ENCODE measurements around the gene TMCO2. TPM values are rescaled to one million over a fixed set of nuclear protein-coding genes. Genes with fewer than 3 reads are reported as not detected.
"Not testable (repeated sequence)": the region's sequence is repeated elsewhere in the genome, so short reads cannot be mapped to it uniquely, and the experiment has no call there.

The TMCO2 gene
- total RNA-seq: not detected
- polyA plus RNA-seq: not detected

DNA sequence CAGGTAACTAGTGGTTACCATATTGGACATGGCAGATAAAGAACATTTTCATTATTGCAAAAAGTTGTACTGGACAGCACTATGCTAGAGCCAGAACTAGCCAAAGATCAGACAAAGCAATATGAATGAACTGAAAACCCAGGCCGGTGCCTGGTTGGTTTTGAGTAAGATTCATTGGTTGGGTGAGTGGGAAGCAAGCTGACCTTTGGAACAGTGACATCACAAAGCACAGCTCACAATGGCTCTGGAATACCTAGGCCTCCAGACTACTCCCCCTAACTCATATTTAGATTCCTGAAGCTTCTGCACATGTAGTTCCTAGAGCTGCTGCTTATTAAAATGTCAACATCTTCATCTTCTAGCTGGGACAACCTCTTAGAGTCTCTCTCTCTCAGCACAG is at the start of gene TMCO2:
Gene TMCO2 (plus strand): TSS at position 283 of the 400 bp plus-strand sequence. CDS start 57 bp downstream, at position 340.
- H3K27ac ChIP-seq (ENCODE audit: low read depth): no peak within 1 kb of the TSS
- 86% methylated on average over 1 of the region's 1 CpG for WGBS
- H3K4me1 ChIP-seq (ENCODE audit: insufficient read depth): no peaks in the 10 kb centered on the region
- no peaks in the 10 kb centered on the region for H3K36me3 ChIP-seq (ENCODE audit: insufficient read depth)
- no peak for DNase-seq (ENCODE audit: extremely low spot score)
- H3K4me3 ChIP-seq (ENCODE audit: low read depth, low read length): no peak within 1 kb of the TSS

DNA sequence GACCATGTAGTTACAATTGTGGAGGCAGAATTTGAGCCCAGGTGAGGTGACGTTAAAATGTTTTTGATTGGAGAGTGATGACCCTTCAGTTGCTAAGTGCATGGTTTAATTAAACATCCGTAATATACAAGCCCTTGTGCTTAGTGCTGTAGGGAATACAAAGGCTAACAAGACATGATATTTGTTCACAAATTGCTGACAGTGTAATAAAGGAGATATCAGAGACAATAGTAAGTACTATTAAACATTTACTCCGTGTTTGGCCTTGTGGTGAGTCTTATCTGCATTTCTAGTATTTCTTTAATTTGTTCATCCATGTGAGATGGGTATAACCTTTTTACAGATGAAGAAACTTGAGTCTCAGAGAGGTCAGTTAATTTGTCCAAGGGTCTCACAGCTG is 48.6 kb upstream of the TMCO2 start:
- 90% methylated on average over 3 of the region's 3 CpGs for WGBS
- H3K36me3 ChIP-seq (ENCODE audit: insufficient read depth): no peaks in the 10 kb centered on the region
- DNase-seq (ENCODE audit: extremely low spot score): no peak
- no peak overlapping the region for H3K27ac ChIP-seq (ENCODE audit: low read depth)
- no peak overlapping the region for H3K4me3 ChIP-seq (ENCODE audit: low read depth, low read length)
- no peaks in the 10 kb centered on the region for H3K4me1 ChIP-seq (ENCODE audit: insufficient read depth)

DNA sequence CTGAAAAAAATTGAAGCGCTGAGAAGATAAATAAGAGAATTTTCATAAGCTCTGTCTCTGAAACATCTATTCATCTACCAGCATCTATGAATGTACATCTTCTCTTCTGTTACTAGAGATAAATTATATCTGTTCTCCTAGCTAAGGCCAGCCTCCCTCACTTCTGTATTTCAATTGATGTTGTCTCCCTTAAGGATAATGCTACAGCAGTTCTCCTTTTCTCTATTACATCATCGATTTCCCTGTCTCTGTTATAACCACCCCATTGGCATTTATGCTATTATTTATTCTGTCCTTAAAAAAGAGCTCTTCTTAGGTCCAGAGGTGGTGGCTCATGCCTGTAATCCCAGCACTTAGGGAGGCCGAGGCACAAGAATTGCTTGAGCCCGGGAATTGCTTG is 42.9 kb upstream of the TMCO2 start:
- H3K4me3 ChIP-seq (ENCODE audit: low read depth, low read length): no peak overlapping the region
- no peaks in the 10 kb centered on the region for H3K4me1 ChIP-seq (ENCODE audit: insufficient read depth)
- peaks cover 4% of the 10 kb centered on the region for H3K36me3 ChIP-seq (ENCODE audit: insufficient read depth)
- DNase-seq (ENCODE audit: extremely low spot score): no peak
- no peak overlapping the region for H3K27ac ChIP-seq (ENCODE audit: low read depth)
- WGBS: 96% methylated on average over 4 of the region's 4 CpGs

DNA sequence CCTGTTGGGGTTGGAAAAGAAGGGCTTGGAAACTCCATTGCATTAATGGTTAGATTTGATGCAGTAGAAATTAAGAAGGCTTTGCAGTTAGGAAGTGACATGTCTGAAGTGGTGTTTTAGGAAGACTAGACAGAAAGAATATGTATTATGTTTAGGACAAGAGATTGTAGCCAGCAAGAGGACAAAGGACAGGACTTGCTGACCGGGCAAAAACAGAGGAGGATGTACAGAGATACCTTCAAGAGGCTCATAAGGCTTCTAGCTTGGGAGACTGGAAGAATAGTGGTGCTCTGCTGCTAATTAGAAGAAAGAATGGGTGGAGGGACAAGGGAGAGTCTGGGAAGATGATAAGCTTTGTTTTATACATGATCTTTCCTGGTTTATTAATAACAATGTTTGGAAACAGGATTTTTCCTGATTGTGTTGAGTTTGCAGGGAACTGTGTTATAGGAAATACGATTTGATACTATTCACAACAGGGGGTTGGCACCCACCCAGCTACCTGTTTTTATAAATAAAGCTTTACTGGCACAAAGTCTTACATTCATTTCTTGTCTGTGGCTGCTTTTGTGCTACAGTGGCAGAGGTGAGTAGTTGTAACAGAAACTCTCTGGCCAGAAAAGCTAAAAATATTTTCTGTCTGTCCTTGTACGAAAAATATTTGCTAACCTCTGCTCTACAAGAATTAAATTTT is 37.1 kb upstream of the TMCO2 start:
- 87% methylated on average over 3 of the region's 3 CpGs for WGBS
- Histone ChIP-seq H3K4me3 (ENCODE audit: low read depth, low read length) (no peak overlapping the region), H3K4me1 (ENCODE audit: insufficient read depth) (no peaks in the 10 kb centered on the region), H3K27ac (ENCODE audit: low read depth) (no peak overlapping the region), H3K36me3 (ENCODE audit: insufficient read depth) (no peaks in the 10 kb centered on the region)
- DNase-seq (ENCODE audit: extremely low spot score): no peak

DNA sequence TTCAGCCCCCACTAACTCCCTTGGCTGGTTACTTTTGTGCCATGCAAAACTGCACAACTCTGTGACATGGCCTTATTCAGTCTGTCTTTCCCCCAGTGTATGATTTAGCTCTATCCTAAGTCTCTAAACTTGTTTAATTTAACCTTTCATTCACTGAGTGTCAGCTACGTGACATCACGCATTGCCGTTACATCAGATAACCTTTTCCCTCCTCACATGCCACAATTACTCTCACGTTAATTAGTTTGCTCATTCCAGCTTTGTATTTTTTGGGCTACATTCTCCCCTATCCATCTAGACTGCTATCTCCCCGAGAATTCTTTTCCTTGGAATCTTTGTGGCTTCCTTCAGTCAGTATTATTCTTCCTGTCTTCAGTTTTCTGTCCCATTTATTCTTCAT is 29.4 kb upstream of the TMCO2 start:
- no peak for DNase-seq (ENCODE audit: extremely low spot score)
- Histone ChIP-seq H3K36me3 (ENCODE audit: insufficient read depth) (no peaks in the 10 kb centered on the region), H3K4me1 (ENCODE audit: insufficient read depth) (no peaks in the 10 kb centered on the region), H3K27ac (ENCODE audit: low read depth) (no peak overlapping the region), H3K4me3 (ENCODE audit: low read depth, low read length) (no peak overlapping the region)
- WGBS: 94% methylated on average over 5 of the region's 5 CpGs

DNA sequence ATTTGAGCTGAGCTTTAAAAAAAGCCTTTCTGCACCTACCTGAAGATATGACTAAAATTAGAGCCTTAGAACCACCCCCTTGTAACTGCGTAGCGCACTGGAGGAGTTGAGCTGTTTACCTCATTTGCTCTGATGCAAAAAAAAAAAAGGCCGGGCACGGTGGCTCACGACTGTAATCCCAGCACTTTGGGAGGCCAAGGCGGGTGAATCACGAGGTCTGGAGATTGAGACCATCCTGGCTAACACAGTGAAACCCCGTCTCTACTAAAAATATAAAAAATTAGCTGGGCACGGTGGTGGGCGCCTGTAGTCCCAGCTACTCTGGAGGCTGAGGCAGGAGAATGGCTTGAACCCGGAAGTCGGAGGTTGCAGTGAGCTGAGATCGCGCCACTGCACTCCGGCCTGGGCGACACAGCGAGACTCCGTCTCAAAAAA is 26.2 kb upstream of the TMCO2 start:
- not testable (repeated sequence) for DNase-seq (ENCODE audit: extremely low spot score)
- 95% methylated on average over 18 of the region's 18 CpGs for WGBS

DNA sequence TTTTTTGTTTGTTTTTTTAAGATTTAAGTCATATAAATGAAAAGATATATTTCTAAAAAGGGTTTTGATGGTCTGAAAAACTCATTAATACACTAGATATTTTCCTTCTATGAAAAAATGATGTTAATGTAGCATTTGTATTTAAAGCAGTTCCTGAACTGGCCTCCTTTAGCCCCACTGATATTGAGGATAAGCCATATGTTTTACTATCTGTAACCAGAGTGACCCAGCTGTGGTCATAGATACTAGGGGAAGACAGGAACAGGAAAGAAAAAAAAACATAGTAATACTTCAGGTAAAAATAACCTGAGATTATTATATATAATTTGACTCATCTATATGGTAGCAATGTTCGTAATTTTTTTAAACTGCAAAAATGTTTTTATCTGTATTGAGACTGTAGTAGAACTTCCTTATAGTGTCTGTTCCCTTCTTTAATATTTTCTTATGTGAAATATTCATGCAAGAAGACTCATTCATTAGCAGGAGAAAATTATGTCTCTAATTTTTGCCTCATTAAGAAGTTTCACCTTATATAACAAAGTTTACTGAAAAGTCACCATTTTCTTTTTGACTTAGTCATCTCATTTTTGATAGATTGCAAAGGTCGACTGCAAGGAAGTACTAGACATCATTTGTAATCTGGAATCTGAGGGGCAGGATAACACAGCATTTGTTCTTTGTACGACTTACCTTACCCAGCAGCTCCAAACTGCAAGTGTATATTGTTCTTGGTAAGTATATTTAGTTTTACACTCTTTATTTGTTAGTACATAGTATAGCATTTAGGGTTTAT is 25.6 kb upstream of the TMCO2 start:
- Histone ChIP-seq H3K4me1 (ENCODE audit: insufficient read depth) (no peaks in the 10 kb centered on the region), H3K4me3 (ENCODE audit: low read depth, low read length) (no peak overlapping the region), H3K27ac (ENCODE audit: low read depth) (no peak overlapping the region), H3K36me3 (ENCODE audit: insufficient read depth) (no peaks in the 10 kb centered on the region)
- no peak for DNase-seq (ENCODE audit: extremely low spot score)
- WGBS: 84% methylated on average over 3 of the region's 3 CpGs

More for the DNA sequence above, 26.2 kb upstream of the TMCO2 start:
- not testable (repeated sequence) for H3K27ac ChIP-seq (ENCODE audit: low read depth); H3K4me3 ChIP-seq (ENCODE audit: low read depth, low read length); H3K36me3 ChIP-seq (ENCODE audit: insufficient read depth); H3K4me1 ChIP-seq (ENCODE audit: insufficient read depth)

DNA sequence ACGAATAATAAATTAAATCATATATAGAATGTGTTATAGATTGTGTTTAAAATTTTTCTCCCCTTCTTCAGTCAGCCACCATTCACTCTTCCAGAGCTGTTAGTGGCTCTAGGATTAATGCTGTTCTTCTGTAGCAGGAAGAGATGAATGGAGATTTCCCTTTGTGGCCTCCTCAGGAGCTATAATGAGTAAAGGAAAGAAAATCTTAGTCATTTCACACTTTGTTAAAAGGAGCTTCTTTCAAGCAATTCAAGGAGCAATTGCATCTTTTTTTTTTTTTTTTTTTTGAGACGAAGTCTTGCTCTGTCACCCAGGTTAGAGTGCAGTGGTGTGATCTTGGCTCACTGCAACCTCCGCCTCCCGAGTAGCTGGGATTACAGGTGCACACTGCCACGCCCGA is 23.7 kb upstream of the TMCO2 start:
- DNase-seq (ENCODE audit: extremely low spot score): no peak
- Histone ChIP-seq H3K36me3 (ENCODE audit: insufficient read depth) (no peaks in the 10 kb centered on the region), H3K4me1 (ENCODE audit: insufficient read depth) (no peaks in the 10 kb centered on the region), H3K27ac (ENCODE audit: low read depth) (no peak overlapping the region), H3K4me3 (ENCODE audit: low read depth, low read length) (no peak overlapping the region)
- WGBS: 91% methylated on average over 6 of the region's 6 CpGs

DNA sequence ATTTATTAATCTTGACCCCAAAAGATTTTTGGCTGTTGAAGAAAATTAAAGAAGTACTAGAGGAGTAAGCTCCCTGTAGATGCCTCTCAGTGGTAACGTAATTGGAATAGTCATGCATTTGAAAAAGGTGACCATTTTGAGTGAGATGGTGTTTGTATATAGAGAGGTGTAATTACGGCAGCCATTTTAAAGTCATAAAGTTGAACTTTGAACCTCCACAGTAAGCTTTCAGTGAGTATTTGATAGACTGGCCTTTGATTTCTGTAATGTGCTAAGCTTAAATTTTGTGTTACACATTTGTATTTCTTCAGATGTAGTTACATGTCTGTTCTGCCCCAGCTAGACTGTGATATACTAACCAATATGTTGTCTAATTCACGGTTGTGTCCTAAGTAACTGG is 21.5 kb upstream of the TMCO2 start:
- 79% methylated on average over 3 of the region's 3 CpGs for WGBS
- Histone ChIP-seq H3K4me1 (ENCODE audit: insufficient read depth) (no peaks in the 10 kb centered on the region), H3K27ac (ENCODE audit: low read depth) (no peak overlapping the region), H3K36me3 (ENCODE audit: insufficient read depth) (peaks cover 3% of the 10 kb centered on the region), H3K4me3 (ENCODE audit: low read depth, low read length) (no peak overlapping the region)
- DNase-seq (ENCODE audit: extremely low spot score): no peak

DNA sequence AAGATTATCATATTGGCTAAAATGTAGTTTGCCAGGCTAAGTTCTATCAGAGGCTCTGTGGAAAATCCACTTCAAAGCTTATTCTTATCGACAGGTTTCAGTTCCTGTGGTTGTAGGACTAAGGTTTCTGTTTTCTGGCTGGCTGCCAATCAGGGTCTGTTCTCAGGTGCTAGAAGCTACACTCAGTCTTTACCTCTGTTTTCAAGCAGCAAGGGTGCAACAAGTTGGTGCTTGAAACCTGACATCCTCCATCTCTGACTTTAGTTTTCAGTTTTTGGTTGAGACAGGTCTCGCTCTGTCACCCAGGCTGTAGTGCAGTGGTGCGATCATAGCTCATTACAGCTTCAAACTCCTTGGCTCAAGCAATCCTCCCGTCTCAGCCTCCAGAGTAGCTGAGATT is 15.3 kb upstream of the TMCO2 start:
- 93% methylated on average over 4 of the region's 4 CpGs for WGBS
- H3K27ac ChIP-seq (ENCODE audit: low read depth): no peak overlapping the region
- peaks cover 5% of the 10 kb centered on the region for H3K36me3 ChIP-seq (ENCODE audit: insufficient read depth)
- H3K4me3 ChIP-seq (ENCODE audit: low read depth, low read length): no peak overlapping the region
- no peaks in the 10 kb centered on the region for H3K4me1 ChIP-seq (ENCODE audit: insufficient read depth)
- no peak for DNase-seq (ENCODE audit: extremely low spot score)

DNA sequence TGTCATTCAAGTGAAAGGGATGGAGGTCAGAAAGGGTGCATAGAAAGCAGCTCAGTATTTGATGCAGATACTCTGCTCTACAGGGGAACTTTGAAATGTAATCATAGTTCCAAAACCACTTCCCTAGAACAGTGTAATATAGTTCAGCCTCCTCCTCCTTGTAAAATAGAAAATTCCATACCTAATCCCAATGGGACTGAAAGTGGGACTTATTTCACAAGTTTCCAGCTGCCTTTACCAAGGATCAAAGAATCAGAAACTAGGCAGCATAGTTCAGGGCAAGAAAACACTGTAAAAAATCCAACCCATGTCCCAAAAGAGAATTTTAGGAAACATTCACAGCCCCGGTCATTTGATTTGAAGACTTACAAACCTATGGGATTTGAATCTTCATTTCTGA is 8.1 kb upstream of the TMCO2 start:
- DNase-seq (ENCODE audit: extremely low spot score): no peak
- no peaks in the 10 kb centered on the region for H3K4me1 ChIP-seq (ENCODE audit: insufficient read depth)
- no peak overlapping the region for H3K4me3 ChIP-seq (ENCODE audit: low read depth, low read length)
- H3K36me3 ChIP-seq (ENCODE audit: insufficient read depth): peaks cover 2% of the 10 kb centered on the region
- 92% methylated on average over 1 of the region's 1 CpG for WGBS
- no peak overlapping the region for H3K27ac ChIP-seq (ENCODE audit: low read depth)

DNA sequence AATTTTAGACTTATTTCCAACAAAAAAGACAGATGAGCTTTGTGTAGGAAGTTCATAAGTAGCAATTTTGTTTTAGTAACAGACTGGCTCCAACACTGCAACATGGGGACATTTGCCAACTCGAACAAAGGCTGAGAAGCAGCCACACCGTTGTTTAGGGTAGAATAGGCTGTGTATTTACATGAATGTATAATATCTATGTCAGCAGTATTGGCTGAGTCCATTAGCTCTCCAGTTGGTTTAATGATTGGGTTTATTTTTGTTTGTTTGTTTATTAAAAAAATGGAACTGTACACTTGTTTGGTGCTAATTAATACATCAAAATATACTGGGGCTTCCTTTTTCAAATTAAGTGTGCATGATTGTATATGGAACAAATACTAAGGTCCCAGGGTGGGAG is 7.3 kb upstream of the TMCO2 start:
- H3K27ac ChIP-seq (ENCODE audit: low read depth): no peak overlapping the region
- H3K36me3 ChIP-seq (ENCODE audit: insufficient read depth): peaks cover 2% of the 10 kb centered on the region
- H3K4me3 ChIP-seq (ENCODE audit: low read depth, low read length): no peak overlapping the region
- WGBS: 89% methylated on average over 2 of the region's 2 CpGs
- no peaks in the 10 kb centered on the region for H3K4me1 ChIP-seq (ENCODE audit: insufficient read depth)
- no peak for DNase-seq (ENCODE audit: extremely low spot score)

DNA sequence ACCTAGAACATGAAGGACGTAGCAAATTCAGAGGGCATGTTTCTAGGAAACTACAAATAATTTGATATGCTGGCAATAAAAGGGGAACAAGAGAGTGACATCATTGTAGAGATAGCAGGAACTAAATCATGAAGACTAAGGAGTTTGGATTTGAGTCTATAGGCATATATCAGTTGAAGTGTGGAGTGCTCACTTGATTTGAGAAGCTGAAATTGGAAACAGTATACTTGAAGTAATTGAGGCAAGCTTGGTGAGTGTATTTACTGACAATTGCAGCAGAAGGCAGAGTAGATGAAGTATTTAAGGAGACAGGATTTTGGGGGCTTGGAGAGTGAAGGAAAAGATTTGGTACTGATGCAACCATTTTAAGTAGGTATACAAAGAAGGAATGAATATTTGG is 6.4 kb upstream of the TMCO2 start:
- 74% methylated on average over 1 of the region's 1 CpG for WGBS
- DNase-seq (ENCODE audit: extremely low spot score): no peak
- Histone ChIP-seq H3K36me3 (ENCODE audit: insufficient read depth) (no peaks in the 10 kb centered on the region), H3K4me1 (ENCODE audit: insufficient read depth) (no peaks in the 10 kb centered on the region), H3K4me3 (ENCODE audit: low read depth, low read length) (no peak overlapping the region), H3K27ac (ENCODE audit: low read depth) (no peak overlapping the region)

DNA sequence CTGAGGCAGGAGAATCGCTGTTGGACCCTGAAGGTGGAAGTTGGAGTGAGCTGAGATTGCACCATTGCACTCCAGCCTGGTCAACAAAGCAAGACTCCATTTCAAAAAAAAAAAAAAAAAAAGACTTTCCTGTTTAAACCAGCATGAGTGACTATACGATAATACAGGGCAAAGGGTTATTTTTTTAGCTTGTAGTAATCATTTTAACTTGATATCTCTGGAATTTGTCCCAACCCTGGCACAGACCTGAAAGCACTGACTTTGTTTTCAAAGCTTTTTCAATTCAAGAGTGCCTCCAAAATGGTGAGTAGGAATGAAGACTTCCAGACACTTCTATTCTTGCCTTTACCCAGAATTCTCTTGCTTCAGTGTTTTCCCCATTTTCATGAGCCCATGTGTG is 4.4 kb upstream of the TMCO2 start:
- Histone ChIP-seq H3K27ac (ENCODE audit: low read depth) (no peak overlapping the region), H3K36me3 (ENCODE audit: insufficient read depth) (no peaks in the 10 kb centered on the region), H3K4me3 (ENCODE audit: low read depth, low read length) (no peak overlapping the region), H3K4me1 (ENCODE audit: insufficient read depth) (no peaks in the 10 kb centered on the region)
- 57% methylated on average over 2 of the region's 2 CpGs for WGBS
- no peak for DNase-seq (ENCODE audit: extremely low spot score)
